GM21786 (cell line): ENCODE measurements around the gene PPP1R14D.
A peak's percentile ranks its signal among the peaks of the same experiment; 100 is the strongest.

ENCODE experiments used
- ATAC-seq: cut with Tn5 transposase; IDR thresholded peaks from one replicate; pipeline ENCODE4 v1.9.1; 2021; ENCODE audit not compliant: unreplicated experiment

PPP1R14D gene

GRCh38 chr15:40787991-40788390 lies 40.5 kb downstream of the PPP1R14D start:
- no peak for ATAC-seq

- ATAC-seq = no peak
Measured at GRCh38 chr15:40787344-40787841, 41.1 kb downstream of the PPP1R14D start.

- ATAC-seq = no peak
Measured at GRCh38 chr15:40785814-40786213, 42.7 kb downstream of the PPP1R14D start.

- no peak for ATAC-seq
Measured at GRCh38 chr15:40785164-40785563, 43.3 kb downstream of the PPP1R14D start.

GRCh38 chr15:40782609-40783227 lies 45.8 kb downstream of the PPP1R14D start:
- peak; percentile 62 for ATAC-seq

- ATAC-seq = no peak
Measured at GRCh38 chr15:40776537-40777141, 51.9 kb downstream of the PPP1R14D start.

- ATAC-seq = no peak
Measured at GRCh38 chr15:40775740-40776536, 52.6 kb downstream of the PPP1R14D start.

GRCh38 chr15:40775007-40775406 lies 53.5 kb downstream of the PPP1R14D start:
- ATAC-seq = no peak

- ATAC-seq = no peak
Measured at GRCh38 chr15:40773902-40774301, 54.6 kb downstream of the PPP1R14D start.

GRCh38 chr15:40773496-40773895 lies 55.0 kb downstream of the PPP1R14D start:
- no peak for ATAC-seq

- no peak for ATAC-seq
Measured at GRCh38 chr15:40772014-40772413, 56.5 kb downstream of the PPP1R14D start.

GRCh38 chr15:40771242-40771641 lies 57.3 kb downstream of the PPP1R14D start:
- no peak for ATAC-seq

GRCh38 chr15:40770147-40770721 lies 58.3 kb downstream of the PPP1R14D start:
- ATAC-seq = no peak

GRCh38 chr15:40769274-40770146 lies 59.0 kb downstream of the PPP1R14D start, which contains the start of gene C15orf62:
C15orf62 (plus strand) TSS chr15:40769980; CDS start chr15:40770496, 516 bp downstream.
- peak; percentile 56 for ATAC-seq

GRCh38 chr15:40768521-40769273 lies 59.8 kb downstream of the PPP1R14D start:
- no peak for ATAC-seq

- no peak for ATAC-seq
Measured at GRCh38 chr15:40767838-40768500, 60.5 kb downstream of the PPP1R14D start.

- no peak for ATAC-seq
Measured at GRCh38 chr15:40766906-40767837, 61.3 kb downstream of the PPP1R14D start.

GRCh38 chr15:40766194-40766815 lies 62.2 kb downstream of the PPP1R14D start:
- ATAC-seq = no peak
